DOHH2 (cell line): ENCODE measurements around the gene CDH4.

Experiments used
- EZH2phosphoT487 ChIP-seq: fragments of 200-600 bp; sonication (generic); IDR thresholded peaks from 2 replicates; pipeline ENCODE4 v1.6.1; 2017; ENCODE audit warnings: borderline replicate concordance, mild to moderate bottlenecking, antibody characterized with exemption, low read length, moderate library complexity, mixed read lengths
- TF ChIP-seq, protein P1 (sequence below): fragments of 200-600 bp; sonication (generic); IDR thresholded peaks from one replicate; pipeline ENCODE4 v1.5.1; 2014; ENCODE audit warnings: antibody characterized with exemption, mild to moderate bottlenecking, low read depth, low read length; ENCODE audit not compliant: poor library complexity, severe bottlenecking

DNA sequence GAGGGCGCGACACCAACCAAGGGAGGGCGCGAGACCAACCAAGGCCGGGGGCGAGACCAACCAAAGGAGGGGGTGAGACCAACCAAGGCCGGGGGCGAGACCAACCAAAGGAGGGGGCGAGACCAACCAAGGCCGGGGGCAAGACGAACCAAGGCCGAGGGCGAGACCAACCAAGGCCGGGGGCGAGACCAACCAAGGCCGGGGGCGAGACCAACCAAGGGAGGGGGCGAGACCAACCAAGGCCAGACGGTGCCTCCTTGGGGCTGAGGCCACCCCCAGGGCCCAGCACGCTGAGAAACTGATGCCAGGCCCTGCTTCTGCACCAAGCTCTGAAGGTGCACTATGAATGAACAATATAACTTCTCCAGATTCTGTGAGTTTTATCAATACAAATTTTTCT, 726.4 kb downstream of the CDH4 start:
- TF ChIP-seq, protein P1, sequence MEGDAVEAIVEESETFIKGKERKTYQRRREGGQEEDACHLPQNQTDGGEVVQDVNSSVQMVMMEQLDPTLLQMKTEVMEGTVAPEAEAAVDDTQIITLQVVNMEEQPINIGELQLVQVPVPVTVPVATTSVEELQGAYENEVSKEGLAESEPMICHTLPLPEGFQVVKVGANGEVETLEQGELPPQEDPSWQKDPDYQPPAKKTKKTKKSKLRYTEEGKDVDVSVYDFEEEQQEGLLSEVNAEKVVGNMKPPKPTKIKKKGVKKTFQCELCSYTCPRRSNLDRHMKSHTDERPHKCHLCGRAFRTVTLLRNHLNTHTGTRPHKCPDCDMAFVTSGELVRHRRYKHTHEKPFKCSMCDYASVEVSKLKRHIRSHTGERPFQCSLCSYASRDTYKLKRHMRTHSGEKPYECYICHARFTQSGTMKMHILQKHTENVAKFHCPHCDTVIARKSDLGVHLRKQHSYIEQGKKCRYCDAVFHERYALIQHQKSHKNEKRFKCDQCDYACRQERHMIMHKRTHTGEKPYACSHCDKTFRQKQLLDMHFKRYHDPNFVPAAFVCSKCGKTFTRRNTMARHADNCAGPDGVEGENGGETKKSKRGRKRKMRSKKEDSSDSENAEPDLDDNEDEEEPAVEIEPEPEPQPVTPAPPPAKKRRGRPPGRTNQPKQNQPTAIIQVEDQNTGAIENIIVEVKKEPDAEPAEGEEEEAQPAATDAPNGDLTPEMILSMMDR, result no peak
- no peak for TF ChIP-seq EZH2phosphoT487
